HG02678 (cell line): Measurements from ENCODE around the gene UFM1.
A peak's percentile ranks its signal among the peaks of the same experiment; 100 is the strongest.
"Not testable (repeated sequence)": the region's sequence is repeated elsewhere in the genome, so short reads cannot be mapped to it uniquely, and the experiment has no call there.

Source experiments
- ATAC-seq: cut with Tn5 transposase; IDR thresholded peaks from one replicate; pipeline ENCODE4 v1.9.1; 2021; ENCODE audit warnings: mild to moderate bottlenecking, moderate library complexity; ENCODE audit not compliant: unreplicated experiment

The UFM1 gene

GRCh38 chr13:38349390-38350113 is at the start of gene UFM1:
Gene UFM1 (plus strand): TSS chr13:38349851. CDS start chr13:38349920, 69 bp downstream.
- ATAC-seq, result peak; percentile 96

- ATAC-seq, result no peak
Observed at GRCh38 chr13:38301236-38301635, 48.4 kb upstream of the UFM1 start.

DNA sequence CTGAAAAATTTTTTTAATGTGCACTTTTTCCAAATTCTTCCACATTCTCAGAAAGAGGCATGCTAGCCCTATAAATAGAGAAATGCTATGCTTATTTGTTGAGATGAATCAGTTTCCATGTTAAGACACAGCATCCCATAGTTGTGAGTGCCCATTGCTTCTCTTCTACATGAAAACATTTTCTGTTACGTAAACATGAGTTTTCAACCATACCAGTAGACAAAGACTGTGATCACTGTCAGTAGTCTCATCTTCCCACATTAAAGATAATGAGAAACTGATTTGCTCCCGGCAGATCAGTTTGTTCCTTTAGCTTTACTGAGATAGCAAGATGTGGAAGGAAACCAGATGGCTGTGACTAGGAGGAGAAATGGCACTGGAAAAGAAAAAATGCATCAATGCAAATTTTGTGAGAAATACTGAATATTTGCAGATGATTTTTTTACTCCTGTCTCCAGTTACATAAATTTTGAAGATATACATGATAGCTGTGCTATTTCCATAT is 45.8 kb upstream of the UFM1 start:
- ATAC-seq, result no peak

DNA sequence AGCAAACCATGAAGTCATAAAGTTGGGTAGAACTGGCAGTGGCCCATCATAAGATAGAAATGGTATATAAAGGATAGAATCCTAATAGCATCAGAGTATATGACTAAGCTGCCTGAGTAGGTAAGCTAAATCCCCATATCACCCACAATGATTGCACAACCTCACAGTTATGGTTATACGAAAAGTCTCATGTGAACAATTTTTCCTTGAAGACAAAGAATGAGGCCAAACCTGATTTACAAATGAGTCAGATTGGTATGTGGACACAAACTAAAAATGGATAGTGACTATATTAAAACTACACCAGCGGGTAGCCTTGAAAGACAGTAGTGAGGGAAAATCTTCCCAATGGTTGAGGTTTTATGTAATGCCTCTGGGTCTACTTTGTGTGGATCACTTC is 40.9 kb upstream of the UFM1 start:
- ATAC-seq, result no peak

- ATAC-seq, result no peak
Observed at GRCh38 chr13:38309397-38309796, 40.3 kb upstream of the UFM1 start.

DNA sequence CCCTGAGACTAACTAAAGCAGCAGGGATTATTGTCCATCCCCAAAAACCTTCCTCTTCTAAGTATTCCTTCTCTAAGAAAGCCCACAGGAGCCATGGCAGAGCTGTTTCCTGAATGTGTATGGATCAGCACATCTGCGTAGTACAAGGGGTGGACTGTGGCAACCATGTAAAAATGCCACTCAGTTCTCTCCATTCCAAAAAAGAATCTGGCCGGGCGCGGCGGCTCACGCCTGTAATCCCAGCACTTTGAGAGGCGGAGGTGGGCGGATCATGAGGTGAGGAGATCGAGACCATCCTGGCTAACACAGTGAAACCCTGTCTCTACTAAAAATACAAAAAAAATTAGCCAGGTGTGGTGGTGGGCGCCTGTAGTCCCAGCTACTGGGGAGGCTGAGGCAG is 38.5 kb upstream of the UFM1 start:
- ATAC-seq, result not testable (repeated sequence)

DNA sequence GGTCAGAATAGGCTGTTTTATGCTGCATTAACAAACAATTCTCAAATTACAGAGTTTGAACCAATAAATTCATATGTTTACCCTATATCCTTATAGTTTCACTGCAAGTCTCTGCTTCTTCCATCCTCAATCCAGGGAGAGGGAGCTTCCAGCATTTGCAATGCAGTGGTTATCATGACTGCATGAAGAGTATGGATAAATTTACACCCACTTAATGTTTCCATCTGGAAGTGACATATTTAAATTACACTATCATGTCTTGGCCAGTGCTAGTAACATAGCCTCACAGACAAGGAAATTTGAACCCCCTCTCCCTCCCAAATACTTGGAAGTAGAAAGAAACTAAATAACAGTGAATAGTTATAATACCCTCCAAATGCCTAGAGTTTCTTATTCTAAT is 33.5 kb upstream of the UFM1 start:
- no peak for ATAC-seq

- no peak for ATAC-seq
Observed at GRCh38 chr13:38321654-38322053, 28.0 kb upstream of the UFM1 start.

- no peak for ATAC-seq
Observed at GRCh38 chr13:38325426-38325825, 24.2 kb upstream of the UFM1 start.

GRCh38 chr13:38328699-38329098 is 21.0 kb upstream of the UFM1 start:
- no peak for ATAC-seq

DNA sequence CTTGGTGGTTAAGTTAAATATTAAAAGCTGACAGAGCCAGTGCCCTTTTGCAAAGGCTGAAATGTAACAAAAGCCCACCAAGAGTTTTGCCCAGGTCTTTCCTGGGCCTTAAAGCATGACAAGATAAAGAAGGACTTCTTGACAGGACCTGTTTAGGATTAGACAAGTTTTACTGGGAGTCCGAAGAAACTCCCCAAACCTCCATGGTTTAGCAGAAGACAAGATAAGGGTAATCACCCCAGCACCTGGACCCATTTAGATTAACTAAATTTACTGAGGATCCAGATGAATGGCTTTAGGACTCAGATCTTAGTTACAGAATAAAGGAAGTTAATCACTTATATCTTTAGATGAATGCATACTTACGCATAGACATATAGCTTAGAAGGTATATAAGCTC is 14.8 kb upstream of the UFM1 start:
- no peak for ATAC-seq

- no peak for ATAC-seq
Observed at GRCh38 chr13:38338089-38338488, 11.6 kb upstream of the UFM1 start.

GRCh38 chr13:38340624-38341023 is 9.0 kb upstream of the UFM1 start:
- ATAC-seq, result no peak

DNA sequence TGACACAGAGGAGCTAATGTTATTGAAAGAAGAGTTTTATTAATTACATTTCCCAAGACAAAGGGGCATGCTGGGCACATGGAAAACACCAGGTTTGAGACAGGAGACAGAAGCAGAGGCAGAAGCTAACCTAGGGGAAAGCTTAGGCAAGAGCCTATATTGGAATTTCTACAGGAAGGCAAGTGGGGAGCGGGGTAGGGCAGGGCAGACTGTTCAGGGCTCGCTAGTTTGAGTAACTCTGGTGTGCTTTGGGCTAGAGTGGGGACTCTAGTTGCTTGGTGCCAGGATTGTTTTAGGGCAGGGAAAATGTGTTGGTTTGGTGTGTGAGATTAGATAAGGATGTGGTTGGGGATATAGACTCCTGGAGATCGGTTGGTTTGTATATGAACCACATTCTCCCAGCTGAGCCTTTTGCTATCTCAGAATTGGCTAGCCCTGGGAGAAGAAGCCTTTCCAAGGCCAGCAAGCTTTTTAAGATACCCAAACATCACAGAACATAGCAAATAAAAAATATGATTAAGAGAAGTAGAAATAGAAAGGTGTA is 8.4 kb upstream of the UFM1 start:
- no peak for ATAC-seq

DNA sequence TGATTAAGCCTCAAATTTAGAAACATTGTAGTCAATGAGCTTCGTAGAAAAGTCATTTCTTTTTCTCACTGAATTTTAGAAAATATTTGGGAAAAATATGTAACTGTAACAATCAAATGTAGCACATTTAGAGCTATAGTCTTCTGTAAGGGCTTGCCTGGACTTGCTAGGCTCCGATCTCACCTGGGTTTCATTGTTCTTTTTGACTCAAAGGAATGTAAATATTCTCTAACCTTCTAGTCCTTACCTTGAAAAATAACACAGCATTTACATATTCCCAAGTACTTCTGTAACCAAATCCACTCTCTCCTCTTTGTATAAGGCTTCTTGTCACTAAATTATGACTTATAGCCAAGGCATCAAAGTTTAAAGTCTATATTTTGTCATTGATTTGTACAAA is 2.9 kb upstream of the UFM1 start:
- ATAC-seq, result no peak

DNA sequence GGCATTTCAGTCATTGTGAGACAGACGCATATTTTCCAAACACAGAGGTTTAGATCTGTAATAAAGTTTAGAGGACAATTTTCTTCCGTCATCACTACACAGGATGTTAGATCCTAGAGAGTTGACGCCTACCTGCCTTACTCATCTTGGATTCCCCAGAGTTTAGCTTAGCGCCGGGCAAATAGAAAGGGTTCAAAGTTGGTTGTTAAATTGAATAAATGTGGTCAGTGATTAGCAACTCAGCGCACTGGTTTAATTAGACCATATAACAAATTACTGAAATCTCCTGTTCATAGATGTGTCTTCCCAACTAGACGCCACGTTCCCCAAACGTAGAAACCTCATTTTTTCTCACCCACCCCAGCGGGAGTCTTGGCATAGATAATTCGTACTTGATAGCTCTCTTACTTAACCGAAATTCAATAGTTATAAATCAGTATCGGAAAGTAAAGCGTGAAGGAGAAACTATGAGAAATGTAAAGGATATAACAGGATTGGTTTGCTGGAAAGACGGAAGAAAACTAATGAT is 726 bp upstream of the UFM1 start:
- peak; percentile 4 for ATAC-seq

- ATAC-seq, result peak; percentile 37
Observed at GRCh38 chr13:38350114-38350617, 515 bp downstream of the UFM1 start.

GRCh38 chr13:38355595-38356119 is 6.0 kb downstream of the UFM1 start:
- no peak for ATAC-seq

DNA sequence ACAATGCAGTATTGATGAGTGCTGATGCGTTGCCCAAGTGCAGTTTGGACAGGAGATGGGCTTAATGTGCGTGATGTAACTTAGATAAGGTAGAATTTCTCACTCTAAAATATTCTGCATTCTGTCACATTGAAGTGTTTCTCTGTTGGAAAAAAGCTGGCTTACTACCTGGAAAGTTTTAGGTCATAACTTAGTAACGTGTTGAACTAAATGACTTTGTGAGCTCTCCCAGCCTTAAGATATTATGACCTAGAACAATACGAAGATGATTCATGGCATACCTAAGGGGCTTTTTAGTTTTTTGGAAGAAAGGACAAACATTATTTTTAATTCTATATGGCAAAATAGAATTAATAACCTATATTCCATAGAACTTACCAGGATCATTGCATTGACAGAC is 9.0 kb downstream of the UFM1 start:
- no peak for ATAC-seq

GRCh38 chr13:38361542-38362262 is 12.1 kb downstream of the UFM1 start:
- no peak for ATAC-seq

DNA sequence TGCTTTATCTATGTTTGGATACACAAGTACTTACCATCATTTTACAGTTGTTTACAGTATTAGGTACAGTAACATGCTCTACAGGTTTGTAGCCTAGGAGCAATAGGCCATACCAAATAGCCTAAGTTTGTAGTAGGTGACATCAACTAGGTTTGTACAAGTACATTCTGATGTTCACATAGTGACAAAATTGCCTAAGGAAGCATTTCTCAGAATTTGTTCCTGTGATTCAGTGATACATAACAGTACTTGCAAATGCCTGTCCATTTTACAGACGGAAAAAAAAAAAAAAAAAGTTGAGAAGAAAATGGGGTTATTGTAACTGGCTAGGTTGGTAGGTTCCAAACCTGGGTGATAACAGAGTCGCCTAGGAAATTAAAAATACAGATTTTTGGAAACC is 13.6 kb downstream of the UFM1 start:
- no peak for ATAC-seq
